GM18870 (cell line): Measurements from ENCODE around the gene ITPK1.
"Not testable (repeated sequence)": the region's sequence is repeated elsewhere in the genome, so short reads cannot be mapped to it uniquely, and the experiment has no call there.

ENCODE experiments used
- ATAC-seq: cut with Tn5 transposase; IDR thresholded peaks from one replicate; pipeline ENCODE4 v1.9.1; 2021; ENCODE audit warnings: moderate library complexity; ENCODE audit not compliant: unreplicated experiment

The ITPK1 gene

DNA sequence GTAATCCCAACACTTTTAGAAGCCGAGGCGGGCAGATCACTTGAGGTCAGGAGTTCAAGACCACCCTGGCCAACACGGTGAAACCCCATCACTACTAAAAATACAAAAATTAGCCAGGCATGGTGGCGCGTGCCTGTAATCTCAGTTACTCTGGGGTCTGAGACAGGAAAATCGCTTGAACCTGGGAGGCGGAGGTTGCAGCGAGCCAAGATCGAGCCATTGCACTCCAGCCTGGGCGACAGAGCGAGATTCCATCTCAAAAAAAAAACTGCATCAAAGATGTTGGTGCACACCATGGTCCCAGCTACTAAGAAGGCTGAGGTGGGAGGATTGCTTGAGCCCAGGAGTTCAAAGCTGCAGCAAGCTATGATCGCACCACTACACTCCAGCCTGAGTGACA, 53.7 kb downstream of the ITPK1 start:
- not testable (repeated sequence) for ATAC-seq

DNA sequence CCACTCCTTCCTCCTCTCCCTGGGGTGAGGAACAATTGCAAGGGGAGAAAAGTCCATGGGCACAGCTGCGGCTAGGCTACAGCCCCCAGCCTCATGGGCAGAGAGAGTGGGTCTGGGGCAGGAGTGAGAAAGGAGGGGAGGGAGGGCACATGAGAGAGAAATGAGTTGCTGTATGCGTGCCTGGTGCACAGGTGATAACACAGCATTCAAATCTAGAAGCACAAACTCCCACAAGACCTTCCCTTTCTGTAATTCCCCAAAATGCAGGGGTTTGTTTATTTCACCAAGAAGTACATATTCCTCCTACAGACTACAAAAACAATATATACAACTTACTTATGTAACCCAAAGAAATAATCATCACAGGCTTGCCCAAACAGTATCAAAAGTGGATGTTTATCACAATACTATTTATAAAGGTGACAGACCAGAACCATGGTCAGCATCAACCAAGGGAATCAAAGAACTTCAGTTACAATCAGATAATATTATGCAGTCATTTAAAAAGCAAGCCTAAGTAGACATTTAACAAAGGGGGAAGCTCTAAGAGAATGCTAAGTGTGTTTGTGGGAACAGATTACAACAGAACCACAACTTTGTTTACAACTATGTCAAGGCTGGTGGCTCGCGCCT, 54.2 kb downstream of the ITPK1 start:
- ATAC-seq: no peak

DNA sequence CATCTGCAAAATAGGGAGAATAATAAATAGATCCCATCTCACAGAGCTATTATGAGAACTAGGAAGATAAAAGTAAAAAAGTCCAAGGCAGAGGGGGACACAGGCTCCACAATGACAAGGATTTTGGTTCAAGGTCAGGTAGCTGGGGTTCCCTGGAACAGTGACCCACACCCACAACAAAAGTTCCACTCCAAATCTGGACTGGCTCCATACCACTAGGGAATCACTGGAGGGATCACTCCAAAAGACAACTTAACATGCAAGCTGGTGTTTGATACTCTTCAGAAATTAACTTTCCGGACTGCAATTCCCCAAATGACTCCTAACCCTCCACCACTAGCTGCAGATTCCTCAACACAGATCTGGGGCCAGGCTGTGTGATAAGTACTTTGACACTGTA, 54.9 kb downstream of the ITPK1 start:
- ATAC-seq: no peak

DNA sequence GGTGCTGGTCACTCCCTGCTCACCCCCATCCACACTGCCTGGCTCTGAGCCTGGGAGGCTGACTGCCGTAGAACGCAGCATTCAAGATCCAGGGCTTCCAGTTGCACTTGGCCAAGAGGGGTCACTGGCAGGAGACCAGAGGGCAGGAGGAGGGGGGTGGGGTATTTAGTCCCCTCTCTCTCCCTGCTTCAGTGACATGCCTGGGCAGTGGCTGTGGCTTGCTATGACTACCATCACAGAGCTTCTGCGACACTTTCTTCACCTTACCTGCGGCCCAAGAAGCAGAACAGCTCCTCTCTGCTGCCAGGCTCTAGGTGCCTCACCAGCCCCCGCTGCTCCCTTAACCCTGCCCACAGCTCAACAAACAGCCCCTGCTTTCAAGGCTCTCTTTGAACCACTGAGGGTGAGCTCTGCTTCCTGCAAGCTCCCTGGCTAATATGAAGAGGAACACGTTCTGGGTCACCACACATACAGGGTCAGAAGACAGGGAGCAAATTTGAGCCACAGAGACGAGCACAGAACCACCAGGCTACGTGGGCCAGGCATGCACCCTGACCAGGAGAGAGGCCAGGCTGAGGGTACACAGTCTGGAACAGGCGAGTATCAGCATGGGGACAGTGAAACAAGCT, 55.7 kb downstream of the ITPK1 start:
- no peak for ATAC-seq

DNA sequence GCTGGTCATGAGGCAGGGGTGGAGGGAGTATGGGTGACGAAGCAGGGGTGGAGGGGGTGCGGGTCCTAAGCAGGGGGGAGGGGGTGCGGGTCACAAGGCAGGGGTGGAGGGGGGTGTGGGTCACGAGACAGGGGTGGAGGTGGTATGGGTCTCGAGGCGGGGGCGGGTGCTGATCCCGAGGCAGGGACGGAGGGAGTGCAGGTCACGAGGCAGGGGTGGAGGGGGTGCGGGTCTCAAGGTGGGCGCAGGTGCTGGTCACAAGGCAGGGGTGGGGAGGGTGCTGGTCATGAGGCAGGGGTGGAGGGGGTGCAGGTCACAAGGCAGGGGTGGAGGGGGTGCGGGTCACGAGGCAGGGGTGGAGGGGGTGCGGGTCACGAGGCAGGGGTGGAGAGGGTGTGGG, 56.5 kb downstream of the ITPK1 start:
- ATAC-seq: no peak

DNA sequence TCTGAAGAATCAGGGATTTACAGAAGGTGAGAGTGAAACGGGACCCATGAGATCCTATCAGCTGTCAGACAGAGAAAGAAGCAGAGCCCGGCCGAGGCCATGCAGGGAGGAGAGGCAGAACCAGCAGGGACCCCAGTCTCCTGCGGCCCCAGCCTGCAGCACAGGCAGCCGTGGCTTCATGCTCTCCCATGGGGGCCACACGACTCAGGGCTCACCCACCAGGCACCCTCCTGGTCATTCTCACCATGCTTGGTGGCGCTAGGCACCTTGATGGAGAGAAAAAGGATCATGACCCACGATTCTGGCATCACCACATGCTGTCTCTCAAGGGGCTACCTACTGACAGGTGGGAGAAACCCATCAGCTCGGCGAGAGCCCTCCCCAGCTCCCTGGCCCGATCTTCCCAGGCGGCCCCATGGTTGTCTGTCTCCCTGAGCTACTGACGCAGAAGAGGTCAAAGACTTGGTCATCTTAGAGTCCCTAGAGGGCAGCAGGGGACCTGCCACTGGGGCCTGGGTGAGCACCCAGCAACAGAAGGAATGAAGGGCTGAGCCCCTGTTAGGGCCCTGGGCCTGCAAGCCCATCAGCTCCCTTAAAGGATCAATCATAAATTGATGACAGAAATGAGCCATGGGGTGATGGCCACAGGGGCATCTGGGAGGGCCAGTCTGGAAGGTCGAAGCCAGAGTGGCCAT, 58.0 kb downstream of the ITPK1 start:
- no peak for ATAC-seq

DNA sequence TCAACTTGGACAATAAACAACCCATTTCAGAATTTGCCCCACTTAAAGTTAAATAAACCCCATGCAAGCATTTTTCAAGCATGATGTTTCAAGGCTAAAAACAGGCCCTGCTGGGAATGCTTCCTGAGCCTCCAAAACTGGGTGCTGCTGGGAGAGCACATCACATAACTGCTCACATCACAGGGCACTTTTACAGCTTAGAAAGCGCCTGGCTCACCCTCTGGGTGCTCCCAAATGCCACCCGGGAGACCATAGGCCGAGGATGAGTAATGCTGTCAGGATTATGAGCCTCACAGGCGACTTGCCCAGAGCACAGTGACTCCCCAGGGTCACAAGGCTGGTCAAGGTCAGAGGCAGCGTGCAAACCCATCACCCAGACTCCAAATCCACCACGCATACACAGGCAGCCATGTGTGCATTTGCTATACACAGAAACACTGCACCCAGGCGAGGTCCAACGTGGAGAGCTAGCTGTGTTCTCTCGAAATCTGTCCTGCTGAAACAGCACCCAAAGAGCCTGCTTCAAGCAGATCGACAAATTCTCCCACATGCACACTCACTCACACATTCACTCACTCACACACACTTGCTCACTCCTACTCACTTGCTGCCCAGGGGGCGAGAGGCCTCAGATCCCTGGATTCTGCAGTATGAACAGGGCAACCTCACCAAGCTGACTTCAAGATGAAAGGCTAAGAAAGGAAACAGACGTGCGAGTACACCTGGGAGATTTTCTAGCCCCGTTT, 58.7 kb downstream of the ITPK1 start:
- no peak for ATAC-seq

DNA sequence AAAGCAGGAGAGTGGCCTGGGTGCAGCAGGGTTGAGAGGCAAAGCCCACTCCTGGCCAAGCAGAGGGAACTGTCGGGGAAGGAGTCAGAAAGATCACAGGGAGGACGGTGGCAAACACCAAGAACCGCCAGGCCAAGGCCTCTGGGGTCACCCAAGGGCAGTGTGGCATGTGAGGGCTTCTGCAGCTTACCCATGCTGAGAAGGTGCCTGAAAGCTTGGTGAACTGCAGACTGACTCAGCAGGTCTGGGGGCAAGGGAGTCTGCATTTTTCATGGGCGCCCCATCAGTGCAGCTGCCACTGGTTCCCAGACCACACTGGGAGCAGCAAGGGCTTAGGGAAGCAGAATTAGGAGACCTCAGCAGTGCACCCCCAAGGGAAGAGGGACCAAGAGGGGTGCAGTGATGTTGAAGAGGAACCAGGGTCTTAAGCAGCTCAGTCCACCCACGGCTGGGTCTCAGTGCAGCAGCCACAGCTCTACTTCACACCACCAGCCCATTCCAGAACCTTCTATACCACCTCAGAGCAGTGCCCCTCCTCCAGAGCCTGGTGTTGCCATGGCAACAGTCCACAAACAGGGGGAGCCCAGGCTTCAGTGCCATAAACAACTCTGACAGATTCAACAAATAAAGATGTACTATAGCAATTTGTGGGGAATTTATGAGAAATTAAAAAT, 59.4 kb downstream of the ITPK1 start:
- no peak for ATAC-seq

DNA sequence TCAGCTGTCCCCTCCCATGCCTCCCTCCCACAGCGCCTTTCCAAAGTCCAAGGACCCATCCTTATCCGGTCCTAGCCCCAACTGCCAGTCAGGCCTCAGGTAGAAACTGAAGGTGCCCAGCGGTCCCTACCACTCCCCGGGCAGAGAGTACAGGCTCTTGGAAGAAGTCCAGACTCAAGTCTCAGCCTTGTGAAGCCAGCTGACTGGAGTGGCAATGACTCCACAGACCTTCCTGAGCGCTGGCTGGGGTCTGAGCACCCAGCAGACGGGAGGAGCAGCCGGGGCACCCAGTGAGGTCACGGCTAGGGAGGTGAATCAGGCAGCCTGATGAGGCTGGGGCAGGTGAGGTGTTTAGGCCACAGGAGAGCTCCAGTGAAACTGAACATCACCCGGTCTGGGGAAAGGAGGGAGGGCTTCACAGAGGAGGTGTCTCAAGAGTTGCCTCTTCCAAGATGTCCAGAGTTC, 60.0 kb downstream of the ITPK1 start:
- no peak for ATAC-seq

DNA sequence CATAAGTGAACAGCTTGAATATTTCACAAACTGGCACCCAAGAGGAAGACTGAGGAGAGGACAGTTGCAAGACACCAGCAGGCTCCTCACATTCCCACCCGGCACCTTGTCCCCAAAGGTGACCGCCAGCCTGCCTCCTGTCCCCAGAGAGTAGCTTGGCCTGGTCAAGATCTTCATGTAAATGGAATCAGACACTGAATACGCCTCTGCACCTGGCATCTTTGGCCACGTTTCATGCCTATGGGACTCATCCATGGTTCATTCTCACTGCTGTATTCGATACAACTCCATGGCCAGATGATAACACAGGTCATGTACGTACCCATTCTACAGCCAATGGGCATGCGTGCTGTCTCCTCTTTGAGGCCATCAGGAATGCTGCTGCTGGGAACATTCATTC, 60.8 kb downstream of the ITPK1 start:
- no peak for ATAC-seq

DNA sequence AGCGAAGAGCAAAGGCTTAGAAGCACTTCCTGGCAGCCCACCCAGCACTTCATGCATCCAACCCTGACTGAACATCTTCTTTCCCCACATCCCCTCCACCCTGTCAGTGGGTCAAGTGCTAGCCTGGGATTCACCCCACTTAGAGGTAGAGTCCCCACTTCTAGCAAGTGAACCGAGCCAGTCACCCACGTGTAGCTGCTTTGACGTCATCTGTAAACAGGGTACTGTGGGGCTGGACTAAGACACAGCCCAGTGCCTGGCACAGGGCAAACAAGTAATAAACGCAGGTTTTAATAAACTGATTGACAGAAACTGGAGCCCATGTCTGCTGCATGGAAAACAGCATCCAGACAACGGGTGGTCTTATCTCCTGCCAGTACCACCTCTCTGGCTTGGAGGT, 61.7 kb downstream of the ITPK1 start:
- ATAC-seq: no peak

DNA sequence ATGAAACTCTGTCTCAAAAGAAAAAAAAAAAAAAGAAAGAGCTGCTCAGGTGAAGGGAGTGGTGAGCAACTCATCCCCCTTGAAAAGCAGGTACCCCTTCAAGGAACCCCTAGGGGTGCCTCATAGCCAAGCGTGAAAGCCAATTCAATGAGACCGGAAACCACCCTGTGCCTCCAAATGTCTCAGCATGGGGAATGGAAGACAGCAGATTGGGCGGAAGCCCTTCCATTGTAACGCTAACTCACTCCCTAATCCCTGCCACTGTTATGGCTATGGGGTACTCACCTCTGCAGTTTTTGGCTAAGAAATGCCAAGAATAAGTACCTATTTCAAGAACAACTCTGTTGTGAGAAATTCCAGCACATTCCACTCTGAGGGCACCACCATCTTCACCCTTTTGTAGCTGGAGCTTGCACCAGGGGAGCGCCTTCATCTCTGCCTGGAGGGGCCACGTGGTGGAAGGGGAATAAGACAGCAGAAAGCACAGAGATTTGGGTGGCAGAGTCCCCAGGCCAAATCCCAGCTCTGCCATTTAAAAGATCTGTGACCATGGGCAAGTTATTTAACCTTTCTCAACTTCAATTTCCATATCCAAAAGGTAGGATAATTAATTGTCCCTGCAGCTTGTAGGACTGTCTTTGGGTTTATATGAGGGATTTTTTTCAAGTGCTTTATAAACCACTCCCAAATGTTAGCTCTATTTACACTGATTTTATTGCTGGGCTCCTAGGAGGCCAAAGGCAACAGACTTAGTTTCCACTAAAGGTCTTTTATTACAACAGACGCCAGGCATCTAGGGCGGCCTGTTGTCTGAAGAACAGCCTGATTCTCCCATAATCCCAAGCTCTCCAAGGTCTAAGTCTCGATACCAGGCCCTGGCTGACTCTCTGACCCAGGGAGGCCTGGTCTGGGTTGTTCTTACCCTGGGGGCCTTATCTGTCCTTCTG, 63.9 kb downstream of the ITPK1 start:
- ATAC-seq: no peak

DNA sequence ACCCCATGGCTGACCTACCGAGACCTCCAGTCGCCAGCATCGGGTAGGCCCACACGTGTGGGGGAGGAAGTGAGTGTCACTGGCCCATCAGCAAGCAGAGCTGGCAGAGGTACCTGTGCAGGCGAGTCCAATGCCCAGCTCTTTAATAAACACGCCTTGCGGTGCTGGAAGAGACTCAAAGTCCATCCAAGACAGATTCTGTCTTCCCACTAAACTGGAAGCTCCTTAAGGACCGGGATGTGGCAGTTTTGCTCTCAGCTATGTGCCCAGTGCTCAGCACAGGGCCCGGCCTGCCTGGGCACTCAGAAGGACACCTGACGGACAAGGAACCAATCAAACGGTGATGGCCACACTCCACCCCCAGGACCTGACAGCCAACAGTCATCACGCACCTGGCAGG, 65.0 kb downstream of the ITPK1 start:
- ATAC-seq: no peak

DNA sequence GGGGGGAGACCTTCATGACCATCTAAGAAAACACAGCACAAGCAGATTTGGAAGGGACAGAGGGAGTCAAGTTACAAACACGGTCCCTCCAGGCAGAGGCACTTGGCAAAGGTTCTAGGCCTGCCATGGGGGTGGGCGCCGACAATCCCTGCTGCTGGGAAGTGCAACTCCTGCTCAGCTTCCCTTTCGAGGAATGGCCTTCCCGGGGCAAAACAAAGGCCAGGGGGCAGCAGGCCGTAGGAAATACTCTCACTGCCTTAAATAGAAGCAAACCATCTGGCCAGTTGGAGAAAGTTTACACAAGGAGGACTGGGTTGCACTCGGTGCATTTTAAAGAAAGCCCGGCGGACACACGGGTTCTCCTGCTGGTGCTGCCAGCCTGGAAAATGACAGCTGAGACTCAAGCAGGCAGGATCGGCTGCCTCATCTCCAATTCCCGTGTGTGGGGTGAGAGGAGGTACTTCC, 65.8 kb downstream of the ITPK1 start:
- ATAC-seq: no peak

DNA sequence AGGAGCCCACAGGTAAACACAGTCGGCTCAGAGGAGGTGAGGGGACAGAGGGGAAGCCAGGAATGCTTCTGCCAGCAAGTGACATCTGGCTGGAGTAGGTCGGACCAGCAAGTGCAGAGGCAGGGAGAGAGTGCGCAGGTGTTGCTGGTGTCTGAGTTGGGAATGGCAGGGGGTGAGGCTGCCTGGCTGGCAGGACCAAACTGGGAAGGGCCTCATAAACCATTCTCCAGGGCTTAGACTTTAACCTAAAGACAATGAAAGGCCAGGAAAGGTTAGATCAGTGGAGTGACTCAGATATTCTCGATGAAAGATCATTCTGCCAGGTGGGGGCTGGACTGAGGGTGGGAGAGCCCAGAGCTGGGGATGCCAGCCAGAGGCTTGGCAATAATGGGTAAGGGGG, 66.4 kb downstream of the ITPK1 start:
- ATAC-seq: no peak

DNA sequence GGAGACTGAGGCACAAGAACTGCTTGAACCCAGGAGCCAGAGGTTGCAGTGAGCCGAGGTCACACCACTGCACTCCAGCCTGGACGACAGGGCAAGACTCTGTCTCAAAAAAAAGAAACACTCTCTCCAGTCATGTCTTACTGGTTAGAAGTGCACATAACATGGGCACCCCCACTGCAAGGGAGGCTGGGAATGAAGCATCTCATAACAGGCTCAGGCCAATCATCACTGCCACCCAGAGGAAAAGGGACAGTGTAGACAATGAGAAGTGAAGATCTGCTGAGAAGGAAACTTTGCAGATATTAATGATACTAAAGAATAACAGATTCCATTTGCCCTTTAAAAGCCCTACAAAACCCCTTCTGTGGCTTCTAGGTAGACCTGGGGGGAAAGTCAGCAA, 66.9 kb downstream of the ITPK1 start:
- no peak for ATAC-seq

DNA sequence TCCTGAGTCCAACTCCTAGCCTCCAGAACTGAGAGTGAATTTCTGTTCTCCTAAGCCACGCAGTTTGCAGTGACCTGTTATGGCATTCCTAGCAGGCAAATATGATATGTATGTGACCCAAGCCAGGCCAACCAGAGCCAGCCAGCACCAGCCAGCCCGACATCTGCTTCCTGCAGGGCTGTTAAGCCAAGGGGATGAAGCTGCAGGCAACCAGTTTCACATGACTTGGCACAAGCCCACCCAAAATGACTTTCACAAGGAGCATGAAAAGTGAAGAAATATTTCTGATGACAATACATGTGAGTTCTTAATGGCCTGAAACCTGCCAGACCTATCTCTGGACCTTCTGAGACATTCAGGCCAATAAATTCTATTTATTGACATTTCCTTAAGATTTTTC, 68.1 kb downstream of the ITPK1 start:
- no peak for ATAC-seq

DNA sequence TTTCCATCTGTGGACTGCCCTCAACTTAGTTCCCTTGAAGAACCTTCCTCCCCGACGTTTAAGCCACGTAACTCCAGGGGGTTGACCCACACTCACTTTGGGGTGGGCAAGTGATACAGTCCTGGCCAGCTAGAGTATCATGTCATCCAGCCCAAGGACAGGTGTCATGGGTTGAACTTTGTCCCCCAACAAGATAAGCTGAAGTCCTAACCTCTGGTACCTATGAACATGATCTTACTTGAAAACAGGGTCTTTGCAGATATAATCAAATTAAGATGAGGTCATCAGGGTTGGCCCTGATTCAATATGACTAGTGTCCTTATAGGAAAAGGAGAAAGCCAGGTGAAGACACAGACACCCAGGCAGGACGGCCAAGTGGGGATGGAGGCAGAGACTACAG, 68.6 kb downstream of the ITPK1 start:
- no peak for ATAC-seq

DNA sequence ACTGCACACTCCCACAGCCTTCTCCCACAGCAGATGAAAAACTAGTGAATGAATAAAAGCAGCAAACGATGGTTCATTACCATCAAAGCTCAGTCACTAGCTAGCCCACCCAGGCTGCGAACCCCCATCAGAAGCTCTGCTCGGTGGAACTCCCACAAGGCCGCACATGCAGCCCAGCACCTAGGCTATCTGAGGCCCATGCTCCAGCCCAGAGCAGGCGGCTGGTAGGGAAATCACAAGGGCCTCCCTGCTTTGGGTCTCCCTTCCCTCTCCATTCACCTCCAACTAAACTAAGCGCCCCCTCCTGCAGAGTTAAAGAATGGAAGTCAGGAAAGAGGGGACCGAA, 69.0 kb downstream of the ITPK1 start:
- ATAC-seq: no peak
